ENCODE results near the gene HOXB8.

Gene HOXB8

DNA sequence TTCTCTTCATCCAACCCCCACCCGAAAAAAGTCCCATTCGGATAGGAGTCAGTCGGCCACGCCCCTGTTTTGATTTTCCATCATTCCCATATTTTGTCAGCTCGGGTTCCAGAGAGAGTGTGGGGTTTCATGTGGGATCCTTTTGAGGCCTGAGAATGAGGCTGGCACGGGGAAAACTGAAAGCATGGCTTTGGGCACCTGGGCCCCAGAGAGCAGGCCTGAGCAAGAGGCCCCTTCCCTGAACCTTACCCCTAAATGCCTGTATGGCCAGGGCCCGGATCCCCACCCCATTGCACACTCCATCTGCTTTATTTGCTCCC, 32.4 kb downstream of the HOXB8 start:
- no peak for DNase-seq

- no peak for DNase-seq
Measured at GRCh38 chr17:48579760-48580554, 35.1 kb downstream of the HOXB8 start.

GRCh38 chr17:48579471-48579759, 35.7 kb downstream of the HOXB8 start:
- no peak for DNase-seq

GRCh38 chr17:48578616-48579470, 36.2 kb downstream of the HOXB8 start:
- DNase-seq, result no peak

- peak; percentile 70 for DNase-seq
Measured at GRCh38 chr17:48577946-48578615, 37.0 kb downstream of the HOXB8 start, which contains the start of gene HOXB4. HOXB4 (minus strand) TSS chr17:48578350; CDS start chr17:48578319, 31 bp downstream.

GRCh38 chr17:48577330-48577945, 37.7 kb downstream of the HOXB8 start:
- no peak for DNase-seq

DNA sequence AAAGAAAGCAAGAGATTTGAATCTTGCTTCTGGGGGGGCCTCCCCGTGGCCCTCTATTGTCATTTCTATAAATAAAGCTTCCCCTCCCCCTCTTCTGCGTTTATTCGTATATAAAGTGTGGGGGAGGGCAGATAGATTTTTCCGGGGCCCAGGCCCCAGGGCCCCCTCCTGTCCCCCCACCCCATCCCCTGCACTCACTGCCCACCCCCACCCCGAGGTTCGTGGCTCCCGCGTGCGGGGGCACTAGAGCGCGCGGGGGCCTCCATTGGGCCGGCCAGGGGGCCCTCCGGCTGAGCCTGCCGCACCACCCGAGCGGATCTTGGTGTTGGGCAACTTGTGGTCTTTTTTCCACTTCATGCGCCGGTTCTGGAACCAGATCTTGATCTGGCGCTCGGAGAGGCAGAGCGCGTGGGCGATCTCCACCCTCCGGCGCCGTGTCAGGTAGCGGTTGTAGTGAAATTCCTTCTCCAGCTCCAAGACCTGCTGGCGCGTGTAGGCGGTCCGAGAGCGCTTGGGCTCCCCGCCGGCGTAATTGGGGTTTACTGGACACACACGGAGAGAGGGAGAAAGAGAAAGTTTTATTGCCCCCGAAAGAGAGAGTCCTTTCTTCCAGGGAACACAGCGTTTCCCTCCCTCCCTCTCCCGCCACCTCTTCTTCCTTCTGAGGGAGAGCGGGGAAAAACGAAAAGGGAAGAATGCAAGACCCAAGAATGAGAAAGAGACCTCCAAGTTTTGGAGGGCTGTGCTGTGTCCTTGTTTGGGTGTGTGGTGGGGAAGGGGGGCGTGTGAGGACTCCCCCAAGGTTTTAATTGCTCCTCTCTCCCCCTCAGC, 38.4 kb downstream of the HOXB8 start:
- no peak for DNase-seq

DNA sequence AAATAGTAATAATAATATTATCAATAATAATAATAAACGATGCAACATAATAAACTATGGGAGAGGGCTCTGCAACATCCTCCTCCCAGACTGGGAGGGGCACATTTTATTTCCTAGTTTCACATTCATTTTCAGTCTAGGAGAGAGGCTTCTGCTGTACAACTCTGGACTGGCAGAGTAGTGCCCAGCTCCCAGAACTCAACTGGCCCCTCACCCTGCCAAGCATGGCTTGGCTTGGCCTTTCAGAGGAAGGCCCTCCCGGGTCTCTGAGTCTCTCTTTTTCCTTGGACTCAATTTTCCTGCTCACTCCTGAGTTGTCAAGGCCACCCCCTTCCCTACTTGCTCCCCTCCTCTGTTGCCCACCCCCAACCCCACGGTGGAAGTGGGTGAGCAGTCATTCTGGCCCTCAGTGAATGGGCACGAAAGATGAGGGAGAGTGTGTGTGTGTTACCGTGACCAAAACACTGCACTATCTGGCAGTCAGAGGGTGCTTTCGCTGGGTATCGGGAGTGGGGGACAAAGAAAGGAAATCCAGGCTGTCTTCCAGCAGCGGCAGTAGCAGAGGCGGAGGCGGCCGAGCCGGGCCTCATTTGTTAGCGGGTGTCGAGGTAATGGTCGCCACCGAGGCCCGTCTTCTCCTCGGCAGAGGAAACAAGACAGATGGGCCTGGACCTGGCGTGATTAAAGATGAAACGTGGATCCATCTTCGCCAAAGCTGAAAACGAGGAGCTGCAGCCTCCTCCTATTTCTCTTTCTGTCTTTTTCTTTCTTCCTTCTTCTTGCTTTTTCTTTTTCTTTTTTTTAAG, 39.2 kb downstream of the HOXB8 start:
- DNase-seq, result no peak

DNA sequence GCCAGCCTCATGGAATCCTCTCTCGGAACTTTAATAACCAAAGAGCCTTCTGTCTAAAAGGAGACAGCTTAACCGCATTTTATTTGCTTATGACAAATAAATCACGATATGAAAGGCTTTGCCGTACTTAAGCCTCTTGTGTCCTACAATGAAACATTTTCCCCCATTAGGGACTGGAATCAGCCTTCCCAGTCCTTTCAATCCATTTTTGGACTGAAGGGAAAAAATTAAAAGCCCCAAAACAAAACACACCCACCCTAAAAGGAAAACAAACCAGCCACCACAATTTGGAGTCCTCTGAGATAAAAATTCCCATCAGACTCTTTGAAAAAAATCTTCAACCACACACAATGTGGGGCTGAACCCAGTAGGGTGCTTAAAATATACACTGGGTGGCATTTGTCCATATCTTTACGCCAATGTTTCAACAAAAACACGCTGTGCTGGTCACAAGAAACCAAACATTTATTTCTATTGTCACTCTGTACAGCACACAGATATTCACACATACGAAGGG, 40.0 kb downstream of the HOXB8 start:
- no peak for DNase-seq

DNA sequence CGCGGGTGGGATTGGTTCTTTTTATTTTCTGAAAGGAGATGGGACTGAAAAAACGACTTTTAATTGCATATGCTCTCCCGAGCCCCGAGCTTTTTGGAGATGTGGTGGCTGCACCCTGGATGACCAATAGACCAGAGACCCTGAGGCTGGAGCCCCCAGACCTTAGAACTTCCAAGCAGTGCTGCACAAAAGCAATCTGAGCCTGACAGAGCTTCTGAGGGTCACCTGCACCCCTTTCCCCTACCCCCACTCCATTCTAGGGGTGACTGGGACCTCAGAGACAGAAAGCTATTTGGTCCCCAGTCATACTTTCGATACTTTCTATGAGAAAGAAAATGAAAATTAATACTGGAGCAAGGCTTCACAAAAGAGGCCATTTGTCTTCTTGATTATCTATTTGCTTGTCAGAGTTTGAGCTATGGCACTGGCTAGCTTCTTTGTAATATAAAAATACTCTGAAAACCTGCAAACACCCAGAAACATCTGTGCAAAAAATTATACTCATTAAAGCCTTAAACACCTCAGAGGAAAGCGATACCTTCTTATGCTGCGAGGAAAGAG, 40.5 kb downstream of the HOXB8 start:
- DNase-seq, result no peak

DNA sequence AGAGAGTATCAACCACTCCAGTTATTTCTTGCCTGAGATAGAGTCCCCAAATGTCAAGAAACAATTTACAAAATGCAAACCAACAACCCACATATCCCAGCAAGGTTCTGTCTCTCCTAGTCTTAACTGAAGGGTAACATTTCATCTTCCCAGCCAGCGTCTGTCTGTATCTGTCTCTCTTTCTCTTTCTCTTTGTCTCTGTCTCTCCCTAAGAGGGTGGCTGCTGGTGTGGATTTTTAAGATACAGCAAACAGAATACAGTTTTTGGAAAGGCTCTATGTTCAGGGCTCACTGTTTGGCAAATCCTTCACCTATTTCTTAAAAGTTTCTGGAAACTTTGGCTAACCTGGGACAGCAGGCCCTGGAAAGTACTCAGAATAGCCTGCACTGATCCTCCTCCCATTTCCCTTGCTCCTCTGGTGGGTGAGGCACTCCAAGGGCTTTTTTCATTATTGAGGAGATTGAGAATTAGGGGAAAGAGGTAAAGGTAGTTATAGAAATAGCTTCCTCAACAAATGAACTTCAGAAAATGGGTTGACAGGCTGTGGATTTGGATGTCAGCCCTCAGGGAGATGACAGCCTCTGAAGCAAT, 43.2 kb downstream of the HOXB8 start:
- no peak for DNase-seq

DNA sequence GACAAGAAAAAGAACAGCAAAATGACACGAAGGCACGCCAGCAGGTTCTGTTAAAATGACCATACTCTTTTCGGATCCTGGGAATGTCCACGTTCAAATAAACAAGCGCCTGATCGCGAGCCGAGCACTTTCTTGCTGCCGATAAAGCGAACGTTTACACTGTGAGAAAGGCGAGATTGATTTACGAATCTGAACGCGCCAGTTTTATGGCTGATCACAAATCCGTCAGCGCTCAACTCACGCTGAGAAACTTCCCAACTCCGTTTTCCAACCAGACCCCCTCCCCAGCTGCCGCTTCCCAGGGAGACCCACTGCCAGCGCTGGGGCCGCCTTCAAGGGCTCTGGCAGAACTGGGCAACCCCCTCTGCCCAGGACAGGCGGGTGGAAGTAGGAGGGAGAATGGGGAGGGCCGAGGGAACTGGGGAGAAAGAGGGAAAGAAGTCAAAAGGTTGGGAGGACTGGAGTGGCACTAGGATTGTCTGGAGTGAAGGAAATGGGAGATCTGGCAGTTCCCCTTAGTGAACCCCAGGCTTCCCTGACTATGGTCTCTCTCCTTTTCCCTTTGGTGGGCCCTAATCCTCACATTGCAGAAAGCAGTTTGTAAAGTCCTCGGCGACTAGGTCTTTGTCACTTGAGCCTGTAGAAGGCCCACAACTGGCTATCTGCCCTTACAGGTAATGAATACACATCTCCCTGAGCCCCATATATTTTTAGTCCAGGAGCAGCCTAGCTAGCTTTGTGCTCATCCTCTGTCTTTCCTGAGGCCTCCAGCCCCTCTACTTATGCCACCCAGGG, 43.9 kb downstream of the HOXB8 start:
- no peak for DNase-seq

GRCh38 chr17:48570325-48571023, 44.6 kb downstream of the HOXB8 start:
- no peak for DNase-seq

DNA sequence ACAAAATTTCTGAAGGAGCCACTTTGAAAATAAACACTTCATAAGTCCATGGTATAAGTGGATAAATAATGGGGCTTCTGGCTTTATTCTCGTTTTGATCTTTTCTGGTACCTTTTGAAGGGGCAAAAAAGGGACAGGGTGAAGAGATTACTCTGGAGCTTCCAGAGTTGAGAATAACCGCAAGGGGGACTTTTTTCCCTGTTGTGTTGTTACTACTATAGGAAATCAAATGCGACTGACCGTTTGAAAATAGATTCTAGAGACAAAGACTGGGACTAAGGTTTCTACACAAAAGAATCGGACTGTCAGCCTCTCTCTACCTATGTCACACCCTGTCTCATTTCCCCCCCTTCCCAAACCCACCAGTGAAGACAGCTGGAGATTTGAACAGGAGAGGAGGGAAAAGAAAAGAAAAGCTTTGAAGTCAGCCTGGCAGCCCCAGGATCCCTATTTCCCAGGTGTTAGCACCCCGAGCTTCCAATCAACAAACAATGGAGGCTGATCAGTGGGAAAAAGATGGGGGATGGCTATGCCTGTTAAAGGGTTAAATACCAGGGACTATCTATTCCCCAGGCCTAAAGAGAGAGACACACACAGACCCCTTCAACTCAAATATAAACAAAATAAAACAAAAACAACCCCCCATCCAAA, 45.3 kb downstream of the HOXB8 start:
- no peak for DNase-seq

DNA sequence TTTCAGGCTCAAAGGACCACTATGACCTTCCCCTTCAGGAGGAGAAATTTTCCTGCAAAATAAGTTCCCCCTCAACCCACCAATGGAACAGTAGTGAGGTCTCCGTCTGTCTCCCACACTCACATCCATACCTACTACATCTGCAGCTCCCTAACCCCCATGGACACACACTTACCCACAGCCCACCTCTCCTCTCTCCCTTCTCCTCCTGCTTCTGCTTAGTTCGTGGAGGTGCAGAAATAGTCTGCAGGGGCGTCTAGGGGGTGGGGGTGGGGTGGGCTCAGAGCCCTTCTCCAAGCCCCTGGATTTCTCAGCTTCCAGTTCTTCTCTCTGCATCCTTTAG, 45.9 kb downstream of the HOXB8 start:
- DNase-seq, result no peak

DNA sequence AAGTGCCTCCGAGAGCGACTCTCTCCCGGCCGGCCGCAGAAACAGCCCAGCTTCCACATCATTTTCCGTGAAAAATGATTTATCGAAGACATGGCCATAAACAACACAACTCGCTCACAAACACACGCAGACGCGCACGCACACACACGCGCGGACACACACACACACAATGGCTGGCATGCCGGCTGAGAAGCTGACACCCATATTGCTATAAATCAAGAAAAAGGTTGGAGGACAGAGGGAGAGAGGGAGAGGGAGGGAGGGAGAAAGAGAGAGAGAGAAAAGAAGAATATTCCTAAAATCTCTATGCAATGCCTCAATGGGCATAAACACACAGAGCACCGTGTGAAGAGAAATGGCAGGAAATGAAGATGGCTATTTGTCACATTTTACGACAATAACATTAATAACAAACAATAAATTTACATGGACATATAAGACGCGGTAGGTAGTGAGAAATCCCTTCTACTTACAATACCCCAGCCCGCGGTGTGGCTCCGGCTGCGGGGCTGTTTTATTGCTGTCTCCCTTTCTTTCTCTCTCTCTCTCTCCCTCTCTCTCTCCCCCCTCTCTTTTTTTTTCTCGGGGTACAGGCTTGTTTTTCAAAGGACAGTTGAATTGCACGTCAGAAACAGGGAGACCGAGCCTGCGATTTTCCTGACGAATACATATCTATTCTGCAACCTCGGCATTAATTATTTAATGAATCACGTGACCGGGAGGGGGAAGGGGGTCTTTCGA, 46.4 kb downstream of the HOXB8 start:
- no peak for DNase-seq

DNA sequence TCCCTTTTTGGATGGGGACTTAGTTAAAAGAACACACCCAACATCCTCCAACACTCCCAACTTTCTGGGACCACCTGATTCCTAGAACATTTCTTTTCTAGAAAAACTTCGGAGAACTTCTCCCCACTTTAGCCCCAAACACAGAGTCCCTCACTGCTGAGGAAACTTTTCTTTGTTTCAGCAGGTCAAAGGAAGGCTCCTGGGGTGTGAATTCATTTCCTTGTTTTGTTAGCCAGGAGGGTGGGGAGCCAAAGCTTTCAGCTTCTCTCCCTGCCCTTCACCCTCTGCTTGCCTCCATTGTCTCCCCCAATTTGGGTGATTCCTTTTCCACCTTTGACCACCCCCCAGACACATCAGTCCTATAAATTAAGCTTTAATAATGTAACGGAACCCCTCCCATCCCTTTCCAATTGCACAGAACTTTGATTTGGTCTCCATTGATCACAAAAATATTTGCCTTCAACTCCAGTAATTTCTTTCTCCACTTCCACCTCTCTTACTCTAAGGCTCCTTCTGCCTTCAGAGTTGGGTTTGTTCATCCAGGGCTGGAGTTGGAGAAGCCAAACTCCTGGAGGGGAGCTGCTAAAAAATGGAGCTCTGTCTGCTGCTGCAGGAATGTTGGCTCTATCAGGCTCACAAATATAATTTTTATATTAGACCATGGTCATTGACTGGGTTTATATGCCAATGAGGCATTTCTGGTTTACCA, 47.3 kb downstream of the HOXB8 start:
- no peak for DNase-seq

All from central memory CD4-positive, alpha-beta T cell (primary cell).